Naive thymus-derived CD8-positive, alpha-beta T cell (primary cell): ENCODE results near the gene GP1BA. TPM values are rescaled to one million over a fixed set of nuclear protein-coding genes. Genes with fewer than 3 reads are reported as not detected.
A peak's percentile ranks its signal among the peaks of the same experiment; 100 is the strongest.

Experiments used
- ATAC-seq, 2 donors: fragments of 150-1000 bp; cut with Tn5 transposase in 1 of 2; sonication (Bioruptor Pico), chemical (Tn5 transposase) in 1 of 2; 1 replicate in 1 of 2; 2 replicates in 1 of 2; pipeline ENCODE4 v1.10.0; 2021; ENCODE audit warnings: mild to moderate bottlenecking in 2 of 2, moderate library complexity in 2 of 2
- POLR2A ChIA-PET: fragments of 350-600 bp; sonication (Branson Sonifier 250); formaldehyde crosslinking; loops from one replicate; lab custom pipeline; 2021; ENCODE audit warnings: antibody characterized with exemption; lab: Charles Lee
- DNase-seq, 10 donors: peaks; one replicate each; pipeline versions ENCODE4 v3.0.0 to v3.0.0-alpha.2; 2020 to 2022
- H3K27ac Mint-ChIP-seq, 10 donors: one replicate each; pipeline ENCODE4 v1.8.0; 2020 to 2022; ENCODE audit warnings: mild to moderate bottlenecking in 10 of 10, mixed read lengths in 10 of 10, moderate library complexity in 4 of 10, inconsistent platforms in 1 of 10
- H3K27me3 Mint-ChIP-seq, 5 donors: one replicate each; pipeline ENCODE4 v1.8.0; 2021 to 2022; ENCODE audit warnings: mixed read lengths in 5 of 5
- H3K36me3 Mint-ChIP-seq, 3 donors: one replicate each; pipeline ENCODE4 v1.8.0; 2020 to 2022; ENCODE audit warnings: mixed read lengths in 3 of 3, mild to moderate bottlenecking in 2 of 3, inconsistent platforms in 1 of 3
- H3K4me1 Mint-ChIP-seq, 4 donors: one replicate each; pipeline ENCODE4 v1.8.0; 2021 to 2022; ENCODE audit warnings: mixed read lengths in 4 of 4
- H3K4me3 Mint-ChIP-seq, 10 donors: one replicate each; pipeline ENCODE4 v1.8.0; 2020 to 2022; ENCODE audit warnings: mild to moderate bottlenecking in 10 of 10, mixed read lengths in 10 of 10, moderate library complexity in 6 of 10, inconsistent platforms in 1 of 10
- H3K9me3 Mint-ChIP-seq, 9 donors: one replicate each; pipeline ENCODE4 v1.8.0; 2020 to 2022; ENCODE audit warnings: mixed read lengths in 9 of 9, mild to moderate bottlenecking in 3 of 9, inconsistent platforms in 1 of 9, moderate library complexity in 1 of 9
- polyA plus RNA-seq, 3 donors: library from polyadenylated mRNA; unstranded; fragments of 300-500 nt; fragmentation: Illumina TruSeq; gene quantifications; one replicate each; pipeline ENCODE4 v1.2.3, GENCODE V29; 2021
- total RNA-seq, 8 experiments: library from RNA in 2 of 8; stranded (reverse) in 2 of 8; gene quantifications; one replicate each; pipeline ENCODE4 v1.2.3 and lab custom pipeline; 2021 to 2026

Gene GP1BA
- total and polyA plus RNA-seq, 5 experiments from 2014 or later: 0.08 to 0.13 TPM; not detected in 3

DNA sequence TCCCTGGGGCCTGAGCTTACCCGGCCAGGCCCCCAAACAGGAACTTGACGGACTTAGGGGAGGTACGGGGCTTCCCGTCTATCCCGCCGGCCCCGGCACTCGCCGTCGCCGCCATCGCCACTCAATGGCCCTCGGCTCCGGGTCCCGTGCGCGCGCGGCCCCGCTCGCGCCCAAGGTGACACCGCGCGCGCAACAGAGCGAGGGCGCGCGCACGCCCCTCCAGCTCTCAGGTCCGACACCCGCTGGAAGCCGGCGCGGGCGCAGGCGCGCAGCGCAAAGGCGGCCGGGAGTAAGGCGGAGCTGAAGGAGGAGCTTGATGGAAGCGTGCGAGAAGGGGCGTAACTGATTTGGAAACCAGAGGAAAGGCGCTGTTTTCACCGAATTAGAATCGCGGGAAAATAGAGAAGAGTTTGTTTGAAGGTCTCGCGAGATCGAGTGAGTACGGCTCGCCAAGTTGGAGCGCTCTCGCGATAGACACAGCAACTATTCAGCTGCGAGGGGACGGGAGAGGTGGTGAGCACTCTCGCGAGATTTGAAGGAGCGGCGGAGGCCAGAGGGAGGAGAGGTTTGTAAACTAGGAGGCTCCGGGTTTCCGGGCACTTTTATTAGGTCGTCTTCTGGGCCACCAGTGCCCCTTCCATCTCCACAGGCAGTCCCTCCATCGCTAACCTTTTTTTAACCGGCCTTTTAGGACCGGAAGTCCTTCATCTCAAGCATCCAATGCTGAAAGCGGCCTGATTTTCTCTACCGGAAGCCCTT is 7.9 kb downstream of the GP1BA start, which contains the start of the genes RNF167 and SLC25A11:
Gene RNF167 (plus strand): TSS at position 473 of the 759 bp plus-strand sequence. CDS start 642 bp downstream, outside the sequence.
Gene SLC25A11 (minus strand): TSS at position 251 of the 759 bp plus-strand sequence. CDS start 136 bp downstream, at position 115.
- peaks cover 44 to 82% (median 71%) of the 10 kb centered on the region in 4 donors for H3K4me1 Mint-ChIP-seq
- peak; percentile 90 to 99 (median 96) for DNase-seq
- POLR2A ChIA-PET: interaction anchor here (0.6 to 25.2 kb wide), 20 partner anchors 11 to 797 kb away, joined by 3 to 635 read pairs (median 8); partner anchors contain the start of genes ARRB2, C17orf107, CAMTA2 and CYB5D2
- H3K9me3 Mint-ChIP-seq: no peaks in the 10 kb centered on the region
- no peaks in the 10 kb centered on the region for H3K27me3 Mint-ChIP-seq
- peak; percentile 85 to 88 for ATAC-seq
- peaks cover 0 to 48% (median 10%) of the 10 kb centered on the region in 3 donors for H3K36me3 Mint-ChIP-seq
- peak within 1 kb of the TSS; percentile 93 to 99 (median 98) for H3K27ac Mint-ChIP-seq
- H3K4me3 Mint-ChIP-seq: peak within 1 kb of the TSS; percentile 91 to 100 (median 96)

DNA sequence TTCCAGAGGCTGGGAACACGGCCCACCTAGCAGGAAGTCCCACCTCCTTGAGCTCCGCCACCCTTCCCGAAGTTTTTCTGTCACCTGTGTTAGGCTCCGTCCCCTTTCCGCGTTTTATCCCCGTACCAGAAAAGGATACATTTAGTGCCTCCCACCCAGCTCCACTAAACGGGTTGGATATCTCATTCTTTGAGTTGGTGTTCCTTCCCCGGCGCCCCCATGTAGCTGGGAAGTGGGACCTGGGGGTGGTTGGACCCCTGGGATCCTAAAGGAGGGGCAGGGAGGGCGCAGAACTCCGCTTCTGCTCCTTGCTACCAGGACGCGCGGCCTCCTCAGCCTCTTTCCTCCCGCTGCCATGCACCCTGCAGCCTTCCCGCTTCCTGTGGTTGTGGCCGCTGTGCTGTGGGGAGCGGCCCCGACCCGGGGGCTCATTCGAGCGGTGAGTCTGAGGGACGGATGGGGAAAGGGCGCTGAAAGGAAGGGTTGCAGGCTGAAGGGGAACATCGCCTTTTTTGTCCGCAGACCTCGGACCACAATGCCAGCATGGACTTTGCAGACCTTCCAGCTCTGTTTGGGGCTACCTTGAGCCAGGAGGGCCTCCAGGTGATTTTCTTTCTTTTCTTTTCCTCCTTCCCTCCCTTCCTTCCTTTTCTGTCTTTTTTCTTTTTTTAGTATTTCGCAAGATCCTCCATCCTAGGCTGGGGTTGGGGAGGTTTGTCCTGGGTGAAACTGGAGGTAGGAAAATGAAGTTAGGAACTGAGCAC is 8.7 kb downstream of the GP1BA start:
- DNase-seq: peak in 6 of 10 donors; percentile 15 to 57 (median 36)
- H3K4me1 Mint-ChIP-seq: peaks cover 50 to 89% (median 78%) of the 10 kb centered on the region in 4 donors
- peak overlapping the region; percentile 93 to 99 (median 98) for H3K27ac Mint-ChIP-seq
- no peaks in the 10 kb centered on the region for H3K9me3 Mint-ChIP-seq
- ATAC-seq: peak in 1 of 2 donors; percentile 1
- POLR2A ChIA-PET: interaction anchor here (1.0 to 25.2 kb wide), 17 partner anchors 10 to 798 kb away, joined by 3 to 635 read pairs (median 10); partner anchors contain the start of genes ARRB2, C17orf107, CAMTA2 and CYB5D2
- H3K27me3 Mint-ChIP-seq: no peaks in the 10 kb centered on the region
- H3K4me3 Mint-ChIP-seq: peak overlapping the region; percentile 91 to 100 (median 96)
- H3K36me3 Mint-ChIP-seq: peaks cover 0 to 55% (median 18%) of the 10 kb centered on the region in 3 donors

DNA sequence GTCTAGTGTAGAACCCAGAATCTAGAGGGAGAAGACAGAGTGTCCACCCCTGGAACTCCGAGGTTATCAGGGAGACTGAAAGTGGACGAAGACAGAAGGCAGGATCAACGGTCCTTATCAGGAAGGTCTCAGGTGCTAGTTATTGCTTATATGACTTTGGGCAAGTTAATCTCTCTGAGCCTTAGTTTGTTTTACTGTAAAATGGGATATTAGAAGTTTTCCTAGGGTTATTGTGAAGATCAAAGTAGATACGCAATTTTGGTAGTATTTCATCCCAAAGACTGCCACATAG is 9.2 kb downstream of the GP1BA start:
- Mint-ChIP-seq H3K27ac (peak overlapping the region; percentile 93 to 99 (median 98)), H3K4me1 (peaks cover 49 to 88% (median 79%) of the 10 kb centered on the region in 4 donors), H3K9me3 (no peaks in the 10 kb centered on the region), H3K4me3 (peak overlapping the region; percentile 91 to 100 (median 96)), H3K27me3 (no peaks in the 10 kb centered on the region), H3K36me3 (peaks cover 2 to 55% (median 21%) of the 10 kb centered on the region in 3 donors)
- POLR2A ChIA-PET: interaction anchor here (0.5 to 25.2 kb wide), 5 partner anchors 10 to 798 kb away, joined by 3 to 635 read pairs (median 37); partner anchors contain the start of genes C17orf107, CAMTA2, CYB5D2 and ENO3
- ATAC-seq (no peak), DNase-seq (no peak)

DNA sequence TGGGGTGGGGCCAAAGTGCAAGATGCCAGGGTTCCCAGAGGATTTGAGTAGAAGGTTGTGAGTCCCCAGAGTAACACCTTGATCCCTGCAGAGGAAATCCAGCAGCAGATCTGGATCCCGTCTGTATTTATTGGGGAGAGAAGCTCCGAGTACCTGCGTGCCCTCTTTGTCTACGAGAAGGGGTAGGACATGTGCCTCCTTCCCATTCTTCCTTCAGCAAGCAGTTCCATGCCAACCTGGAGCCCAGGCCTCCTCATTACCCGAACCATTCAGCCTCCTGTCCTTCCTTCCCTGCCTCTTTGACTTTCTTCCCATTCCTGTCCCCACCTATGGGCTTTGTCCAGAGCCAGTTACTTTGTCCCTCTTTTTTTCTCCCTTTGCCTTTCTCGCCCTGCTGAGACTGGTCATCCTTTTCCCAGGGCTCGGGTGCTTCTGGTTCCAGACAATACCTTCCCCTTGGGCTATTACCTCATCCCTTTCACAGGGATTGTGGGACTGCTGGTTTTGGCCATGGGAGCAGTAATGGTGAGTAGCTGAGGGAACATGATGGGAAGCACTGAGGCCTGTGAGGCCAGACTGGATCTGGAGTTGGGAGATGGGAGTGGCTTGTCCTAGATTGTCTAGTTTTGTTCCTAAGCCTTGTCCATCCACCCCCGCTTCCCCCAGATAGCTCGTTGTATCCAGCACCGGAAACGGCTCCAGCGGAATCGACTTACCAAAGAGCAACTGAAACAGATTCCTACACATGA is 10.9 kb downstream of the GP1BA start:
- Mint-ChIP-seq H3K4me1 (peaks cover 52 to 84% (median 76%) of the 10 kb centered on the region in 4 donors), H3K27me3 (no peaks in the 10 kb centered on the region), H3K36me3 (peaks cover 11 to 58% (median 32%) of the 10 kb centered on the region in 3 donors), H3K4me3 (peak overlapping the region; percentile 19 to 100 (median 94)), H3K27ac (peak overlapping the region in 9 of 10 donors; percentile 35 to 99 (median 79)), H3K9me3 (no peaks in the 10 kb centered on the region)
- POLR2A ChIA-PET: interaction anchor here (0.6 to 25.2 kb wide), 5 partner anchors 9 to 231 kb away, joined by 3 to 635 read pairs (median 4); partner anchors contain the start of genes CAMTA2 and SPAG7
- ATAC-seq (no peak), DNase-seq (no peak)

DNA sequence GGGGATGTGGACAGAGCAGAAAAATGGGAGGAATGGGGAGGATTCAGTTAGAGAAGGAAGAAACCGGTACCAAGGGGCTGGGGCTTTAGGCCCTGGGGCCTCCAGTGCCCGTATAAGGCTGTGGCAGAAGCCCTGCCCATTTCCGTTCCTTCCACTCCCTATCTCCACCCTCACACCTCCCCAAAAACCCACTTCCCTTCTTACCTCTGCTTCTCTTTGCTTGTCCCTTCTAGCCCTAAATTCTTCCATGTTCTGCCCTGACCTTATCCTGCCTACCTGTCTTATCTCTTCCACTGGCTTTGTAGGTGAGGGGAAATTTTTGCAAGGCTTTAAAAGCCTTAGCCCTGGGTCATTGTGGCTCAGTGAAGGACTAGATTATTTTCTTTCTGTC is 12.1 kb downstream of the GP1BA start:
- Mint-ChIP-seq H3K27me3 (no peaks in the 10 kb centered on the region), H3K4me3 (peak overlapping the region; percentile 86 to 100 (median 96)), H3K9me3 (no peaks in the 10 kb centered on the region), H3K27ac (peak overlapping the region; percentile 52 to 99 (median 92)), H3K36me3 (peaks cover 11 to 54% (median 32%) of the 10 kb centered on the region in 3 donors), H3K4me1 (peaks cover 49 to 78% (median 65%) of the 10 kb centered on the region in 4 donors)
- DNase-seq (peak in 7 of 10 donors; percentile 31 to 69 (median 59)), ATAC-seq (peak in 1 of 2 donors; percentile 10)
- POLR2A ChIA-PET: interaction anchor here (1.0 to 25.2 kb wide), 3 partner anchors 25 to 43 kb away, joined by 3 to 635 read pairs (median 6); partner anchors contain the start of genes CAMTA2 and SPAG7

DNA sequence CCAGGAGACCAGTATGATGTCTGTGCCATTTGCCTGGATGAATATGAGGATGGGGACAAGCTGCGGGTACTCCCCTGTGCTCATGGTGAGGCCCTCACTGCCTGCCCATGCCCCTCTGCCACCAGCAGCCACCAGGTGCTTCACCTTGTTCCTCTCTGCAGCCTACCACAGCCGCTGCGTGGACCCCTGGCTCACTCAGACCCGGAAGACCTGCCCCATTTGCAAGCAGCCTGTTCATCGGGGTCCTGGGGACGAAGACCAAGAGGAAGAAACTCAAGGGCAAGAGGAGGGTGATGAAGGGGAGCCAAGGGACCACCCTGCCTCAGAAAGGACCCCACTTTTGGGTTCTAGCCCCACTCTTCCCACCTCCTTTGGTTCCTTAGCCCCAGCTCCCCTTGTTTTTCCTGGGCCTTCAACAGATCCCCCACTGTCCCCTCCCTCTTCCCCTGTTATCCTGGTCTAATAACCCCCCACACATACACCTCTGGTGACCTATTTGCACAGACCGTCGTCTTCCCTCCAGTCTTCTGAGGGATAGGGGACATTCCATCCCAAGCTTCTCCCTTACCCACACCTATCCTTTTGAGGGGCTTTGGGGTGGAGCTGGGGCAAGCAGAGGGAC is 12.6 kb downstream of the GP1BA start:
- peaks cover 11 to 54% (median 32%) of the 10 kb centered on the region in 3 donors for H3K36me3 Mint-ChIP-seq
- POLR2A ChIA-PET: interaction anchor here (0.5 to 25.2 kb wide), 5 partner anchors 10 to 281 kb away, joined by 3 to 635 read pairs (median 4); partner anchors contain the start of gene SPAG7
- DNase-seq: no peak
- H3K27me3 Mint-ChIP-seq: no peaks in the 10 kb centered on the region
- no peaks in the 10 kb centered on the region for H3K9me3 Mint-ChIP-seq
- peaks cover 48 to 76% (median 62%) of the 10 kb centered on the region in 4 donors for H3K4me1 Mint-ChIP-seq
- H3K27ac Mint-ChIP-seq: peak overlapping the region; percentile 68 to 99 (median 92)
- H3K4me3 Mint-ChIP-seq: peak overlapping the region; percentile 86 to 100 (median 96)
- no peak for ATAC-seq

DNA sequence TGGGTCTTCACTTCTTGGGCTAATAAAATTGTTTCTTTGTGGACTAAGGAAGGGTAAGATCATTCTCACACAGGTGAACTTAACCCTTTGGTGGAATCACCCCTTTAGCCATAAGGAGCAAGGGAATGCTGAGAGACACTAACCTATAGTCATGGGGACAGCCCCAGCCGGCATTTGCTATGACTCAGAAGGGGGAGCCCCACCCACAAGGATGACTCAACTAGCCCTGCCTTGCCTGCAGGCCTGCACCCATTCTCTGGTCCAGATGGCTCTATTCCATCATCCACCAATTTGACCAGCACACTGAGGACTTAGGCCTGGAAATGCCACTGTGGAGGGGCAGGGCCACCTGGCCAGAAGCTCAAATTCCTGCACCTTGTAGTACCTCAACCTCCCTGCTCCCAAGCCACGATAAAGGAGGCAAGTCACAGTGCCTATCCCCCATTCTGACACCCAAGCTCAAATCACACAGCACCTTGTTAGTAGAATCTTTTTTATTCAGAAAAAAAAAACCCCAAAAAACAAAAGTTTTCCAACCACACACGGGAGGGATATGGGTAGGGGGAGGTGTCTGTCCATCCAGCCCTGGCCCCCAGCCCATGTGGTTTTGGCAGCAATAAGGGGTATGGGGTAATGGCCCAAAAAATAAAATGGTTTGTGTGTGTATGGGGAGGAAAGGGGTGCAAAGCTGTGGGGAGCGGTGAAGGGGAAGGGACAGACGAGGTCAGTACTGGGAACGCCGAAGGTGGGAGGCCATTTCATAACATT is 13.3 kb downstream of the GP1BA start:
- H3K9me3 Mint-ChIP-seq: no peaks in the 10 kb centered on the region
- ATAC-seq: peak in 1 of 2 donors; percentile 15
- peaks cover 48 to 75% (median 63%) of the 10 kb centered on the region in 4 donors for H3K4me1 Mint-ChIP-seq

DNA sequence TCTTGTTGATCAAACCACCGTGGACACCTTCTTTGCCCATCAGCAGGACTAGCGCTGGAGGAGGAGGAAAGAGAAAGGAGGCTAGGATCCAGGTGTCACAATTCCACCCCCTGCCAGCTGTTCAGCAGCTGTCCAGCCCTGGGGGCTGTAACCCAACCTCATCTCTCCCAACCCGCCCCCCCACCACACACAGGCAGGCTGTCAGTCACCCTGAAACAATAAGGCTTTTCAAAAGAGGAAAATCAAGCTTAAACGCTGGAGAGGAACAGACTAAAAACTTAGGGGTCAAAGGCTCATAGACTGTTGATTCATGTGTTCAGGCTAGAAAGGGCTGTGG is 13.8 kb downstream of the GP1BA start:
- H3K4me1 Mint-ChIP-seq: peaks cover 52 to 75% (median 66%) of the 10 kb centered on the region in 4 donors
- peak overlapping the region in 9 of 10 donors; percentile 81 to 100 (median 96) for H3K27ac Mint-ChIP-seq
- peaks cover 11 to 54% (median 32%) of the 10 kb centered on the region in 3 donors for H3K36me3 Mint-ChIP-seq
- no peak for ATAC-seq
- no peak for DNase-seq
- H3K27me3 Mint-ChIP-seq: no peaks in the 10 kb centered on the region
- POLR2A ChIA-PET: interaction anchor here (0.6 to 25.2 kb wide), 9 partner anchors 11 to 802 kb away, joined by 3 to 635 read pairs (median 4); partner anchors contain the start of genes CAMTA2, INCA1, KIF1C and SPAG7
- peak overlapping the region; percentile 91 to 100 (median 98) for H3K4me3 Mint-ChIP-seq
- H3K9me3 Mint-ChIP-seq: no peaks in the 10 kb centered on the region

More for the DNA sequence above, 13.3 kb downstream of the GP1BA start:
- Mint-ChIP-seq H3K27me3 (no peaks in the 10 kb centered on the region), H3K4me3 (peak overlapping the region; percentile 86 to 100 (median 96)), H3K27ac (peak overlapping the region; percentile 68 to 99 (median 92)), H3K36me3 (peaks cover 11 to 54% (median 32%) of the 10 kb centered on the region in 3 donors)
- peak in 7 of 10 donors; percentile 27 to 78 (median 45) for DNase-seq
- POLR2A ChIA-PET: interaction anchor here (0.6 to 25.2 kb wide), 8 partner anchors 11 to 802 kb away, joined by 3 to 635 read pairs (median 4); partner anchors contain the start of genes INCA1, KIF1C and SPAG7

DNA sequence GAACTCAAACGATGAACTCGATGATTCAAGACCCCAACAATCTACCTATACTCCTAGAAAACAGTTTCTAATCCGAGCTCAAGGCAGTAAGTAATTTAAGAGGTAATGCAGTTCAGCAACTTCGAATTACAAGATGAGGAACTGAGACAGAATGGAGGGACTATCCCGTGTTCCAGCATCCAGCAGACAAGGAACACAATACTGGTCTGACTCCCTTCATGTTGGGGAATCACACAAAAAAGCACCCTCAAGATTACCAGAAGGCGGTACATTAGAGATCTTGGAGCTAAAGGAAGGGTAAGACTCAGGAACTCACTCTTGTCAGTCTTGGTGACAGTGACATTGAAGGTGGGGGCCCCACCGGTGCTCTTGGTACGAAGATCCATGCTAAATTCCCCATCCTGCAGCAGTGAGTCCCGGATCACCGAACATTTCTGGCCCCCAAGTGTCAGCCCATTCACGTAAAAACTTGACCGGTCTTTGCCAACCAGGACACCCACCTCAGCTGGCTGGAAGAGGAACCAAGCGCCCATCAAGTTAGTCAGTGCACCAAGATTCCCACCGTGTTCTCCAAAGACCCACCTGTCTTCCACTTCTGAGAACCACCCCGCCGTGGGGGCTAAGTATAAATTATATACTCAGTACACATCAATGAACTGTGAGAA is 14.4 kb downstream of the GP1BA start:
- Mint-ChIP-seq H3K4me3 (peak overlapping the region; percentile 91 to 100 (median 98)), H3K9me3 (no peaks in the 10 kb centered on the region), H3K27me3 (no peaks in the 10 kb centered on the region), H3K27ac (peak overlapping the region; percentile 82 to 100 (median 96)), H3K36me3 (peaks cover 11 to 52% (median 32%) of the 10 kb centered on the region in 3 donors), H3K4me1 (peaks cover 51 to 74% (median 66%) of the 10 kb centered on the region in 4 donors)
- ATAC-seq (no peak), DNase-seq (no peak)
- POLR2A ChIA-PET: interaction anchor here (0.6 to 25.2 kb wide), 12 partner anchors 8 to 804 kb away, joined by 3 to 635 read pairs (median 6); partner anchors contain the start of genes C17orf107, CAMTA2, CYB5D2 and INCA1
